GM12878 (cell line): ENCODE results near the gene IARS2. TPM values are rescaled to one million over a fixed set of nuclear protein-coding genes. Genes with fewer than 3 reads are reported as not detected.
A peak's percentile ranks its signal among the peaks of the same experiment; 100 is the strongest.

Source experiments
- BCL3 ChIP-seq: IDR thresholded peaks from 2 replicates; pipeline ENCODE4 v1.6.1; 2011; ENCODE audit warnings: borderline replicate concordance, low read depth, mild to moderate bottlenecking, moderate library complexity, low read length; ENCODE audit not compliant: insufficient read depth, poor library complexity, severe bottlenecking
- EGR1 ChIP-seq, 2 experiments: IDR thresholded peaks; 1 replicate in 1 of 2; 2 replicates in 1 of 2; pipeline ENCODE4 v1.6.1; 2011 to 2012; ENCODE audit warnings: low read depth in 2 of 2, low read length in 2 of 2, borderline replicate concordance in 1 of 2, mild to moderate bottlenecking in 1 of 2, moderate library complexity in 1 of 2
- IKZF1 ChIP-seq: fragments of 450-650 bp; conservative IDR thresholded peaks from 2 replicates; pipeline ENCODE4 v1.6.1; 2017; ENCODE audit warnings: antibody characterized with exemption, mild to moderate bottlenecking
- MTA3 ChIP-seq: IDR thresholded peaks from 2 replicates; pipeline ENCODE4 v1.6.1; 2012; ENCODE audit warnings: low read length, inconsistent platforms, borderline replicate concordance
- MXI1 ChIP-seq: fragments of 150-350 bp; IDR thresholded peaks from 2 replicates; pipeline ENCODE4 v1.6.1; 2011; ENCODE audit warnings: low read depth, mild to moderate bottlenecking, inconsistent platforms, low read length, improper control_type of control experiment
- POLR2AphosphoS2 ChIP-seq: IDR thresholded peaks from 2 replicates; pipeline ENCODE4 v1.6.1; 2011; ENCODE audit warnings: low read depth, mild to moderate bottlenecking, low read length, improper control_type of control experiment, moderate library complexity
- REST ChIP-seq: IDR thresholded peaks from 2 replicates; pipeline ENCODE4 v1.6.1; 2012; ENCODE audit warnings: mild to moderate bottlenecking, low read depth, low read length
- SMARCA5 ChIP-seq: fragments of 450-650 bp; IDR thresholded peaks from 2 replicates; pipeline ENCODE4 v1.6.1; 2017; ENCODE audit warnings: mild to moderate bottlenecking
- TAF1 ChIP-seq: IDR thresholded peaks from 2 replicates; pipeline ENCODE4 v1.6.1; 2011; ENCODE audit warnings: mild to moderate bottlenecking, low read depth, low read length, borderline replicate concordance
- ZBTB11 ChIP-seq: fragments of 450-650 bp; formaldehyde crosslinking; IDR thresholded peaks from 2 replicates; pipeline ENCODE4 v1.5.0; 2022; ENCODE audit warnings: mild to moderate bottlenecking, missing genetic modification characterization
- microRNA counts: library from miRNA; unstranded; fragments of <30 nt; microRNA quantifications from one replicate; lab custom pipeline; 2016
- microRNA-seq: library from miRNA; unstranded; fragments of <30 nt; microRNA quantifications from one replicate; pipeline ENCODE4, GENCODE V29; 2018
- polyA plus RNA-seq, 11 experiments: library from polyadenylated mRNA; depleted of rRNA in 4 of 11; unstranded in 6 of 11; stranded (reverse) in 5 of 11; fragments of >200 nt; fragmentation: Nextera tagmentation in 4 of 11; fragmentation: Illumina TruSeq in 1 of 11; extraction: Ambion mirVana in 4 of 11; extraction: Trizol in 1 of 11; gene quantifications; 1 replicate in 1 of 11; 2 replicates in 10 of 11; pipeline versions ENCODE4 v1.2.1 to v1.2.3, GENCODE V29; 2011 to 2016; ENCODE audit warnings: inconsistent platforms in 2 of 11, missing spikeins in 2 of 11, low read depth in 1 of 11
- small RNA-seq: library from RNA; depleted of rRNA; stranded (forward); fragments of <200 nt; gene quantifications from one replicate; pipeline ENCODE3, GENCODE V24; 2014
- total RNA-seq, 4 experiments: library from RNA; depleted of rRNA in 3 of 4; stranded (reverse); fragments of >200 nt in 3 of 4; fragmentation: Illumina TruSeq in 1 of 4; extraction: Trizol in 1 of 4; gene quantifications; 2 replicates each; pipeline versions ENCODE4 v1.2.1 to v1.2.3, GENCODE V29; 2013 to 2021

Gene IARS2
- total and polyA plus RNA-seq, 10 of the 15 experiments (the other 5 are each of a cell fraction or from before 2014, with no cell fraction given), result 23.7 to 100 (median 66.8) TPM

GRCh38 chr1:220195701-220196100 is 101.8 kb downstream of the IARS2 start (continued):
- no peak for TF ChIP-seq ZBTB11
- TF ChIP-seq BCL3, result no peak
- TF ChIP-seq SMARCA5, result no peak
- no peak for TF ChIP-seq IKZF1
- no peak for TF ChIP-seq REST
- no peak for TF ChIP-seq TAF1
- TF ChIP-seq POLR2AphosphoS2, result no peak
- no peak for TF ChIP-seq MXI1
- no peak for TF ChIP-seq MTA3
- no peak for TF ChIP-seq EGR1 (IDR thresholded peaks at IDR 0.05; ENCODE audit: borderline replicate concordance in 1 of 2, low read depth in 2 of 2, low read length in 2 of 2)

MicroRNAs within 50 kb of the gene (microRNA counts, 767-probe panel; counts per million panel counts)
- microRNA hsa-miR-194-5p (lab: Ali Mortazavi, UCI) (2,083 counts per million, percentile 77 among the panel's probes with 10 or more counts), microRNA hsa-miR-215 (lab: Ali Mortazavi, UCI) (977 counts per million, percentile 26 among the panel's probes with 10 or more counts)

Small RNA genes within 50 kb of the gene (microRNA-seq; reads per million reads assigned to microRNA genes)
- gene MIR194-1 (0.94 reads per million), gene MIR215 (3.8 reads per million, percentile 22 among the genes with 10 or more reads in this experiment)

Small RNA genes within 50 kb of the gene (small RNA-seq; reads per million reads assigned to genes)
- gene MIR194-1 (1.4 reads per million, percentile 45 among the genes with 10 or more reads in this experiment), gene MIR215 (11.2 reads per million, percentile 96 among the genes with 10 or more reads in this experiment)

Other genes starting within 250 kb of the IARS2 start
- not detected in 2 replicates for gene SLC30A10, start 165.6 kb upstream of the IARS2 start, total RNA-seq (2014; rRNA removed)
- gene SLC30A10, start 165.6 kb upstream of the IARS2 start, total RNA-seq (2014; rRNA removed; fragmentation: Illumina TruSeq; extraction: Trizol), result not detected in 2 replicates
- gene SLC30A10, start 165.6 kb upstream of the IARS2 start, total RNA-seq (2021), result not detected in 2 replicates
- gene SLC30A10, start 165.6 kb upstream of the IARS2 start, polyA plus RNA-seq (2011; rRNA removed), result not detected in 2 replicates
- not detected in 2 replicates for gene SLC30A10, start 165.6 kb upstream of the IARS2 start, polyA plus RNA-seq (2014; fragmentation: Illumina TruSeq; extraction: Trizol)
- gene SLC30A10, start 165.6 kb upstream of the IARS2 start, polyA plus RNA-seq (2014; fragmentation: Nextera tagmentation; extraction: Ambion mirVana), result not detected
- not detected in 2 replicates for gene SLC30A10, start 165.6 kb upstream of the IARS2 start, polyA plus RNA-seq (2014; rRNA removed)
- not detected for gene SLC30A10, start 165.6 kb upstream of the IARS2 start, polyA plus RNA-seq (2016; fragmentation: Nextera tagmentation; extraction: Ambion mirVana)
- gene EPRS1, start 47.6 kb upstream of the IARS2 start, total RNA-seq (2014; rRNA removed), result 130 and 136 TPM in 2 replicates
- gene EPRS1, start 47.6 kb upstream of the IARS2 start, total RNA-seq (2014; rRNA removed; fragmentation: Illumina TruSeq; extraction: Trizol), result 154 and 175 TPM in 2 replicates
- 124 and 126 TPM in 2 replicates for gene EPRS1, start 47.6 kb upstream of the IARS2 start, total RNA-seq (2021)
- 126 and 127 TPM in 2 replicates for gene EPRS1, start 47.6 kb upstream of the IARS2 start, polyA plus RNA-seq (2011; rRNA removed)
- gene EPRS1, start 47.6 kb upstream of the IARS2 start, polyA plus RNA-seq (2014; fragmentation: Illumina TruSeq; extraction: Trizol), result 123 TPM in 2 replicates
- gene EPRS1, start 47.6 kb upstream of the IARS2 start, polyA plus RNA-seq (2014; fragmentation: Nextera tagmentation; extraction: Ambion mirVana), result 100 to 1,000 TPM in 1 of 2 experiments, 10 to 100 TPM in 1; 94.6 to 104 TPM
- 68.2 and 69.4 TPM in 2 replicates for gene EPRS1, start 47.6 kb upstream of the IARS2 start, polyA plus RNA-seq (2014; rRNA removed)
- 100 to 1,000 TPM; 110 to 114 TPM for gene EPRS1, start 47.6 kb upstream of the IARS2 start, polyA plus RNA-seq (2016; fragmentation: Nextera tagmentation; extraction: Ambion mirVana)
- 35.5 and 42.4 TPM in 2 replicates for gene BPNT1, start 4.3 kb upstream of the IARS2 start, total RNA-seq (2014; rRNA removed)
- 43.1 and 43.5 TPM in 2 replicates for gene BPNT1, start 4.3 kb upstream of the IARS2 start, total RNA-seq (2014; rRNA removed; fragmentation: Illumina TruSeq; extraction: Trizol)
- gene BPNT1, start 4.3 kb upstream of the IARS2 start, total RNA-seq (2021), result 40.6 and 41.7 TPM in 2 replicates
- gene BPNT1, start 4.3 kb upstream of the IARS2 start, polyA plus RNA-seq (2011; rRNA removed), result 59.2 and 68.8 TPM in 2 replicates
- gene BPNT1, start 4.3 kb upstream of the IARS2 start, polyA plus RNA-seq (2014; fragmentation: Illumina TruSeq; extraction: Trizol), result 62.1 and 82.8 TPM in 2 replicates
- 10 to 100 TPM; 55.9 to 78.4 TPM for gene BPNT1, start 4.3 kb upstream of the IARS2 start, polyA plus RNA-seq (2014; fragmentation: Nextera tagmentation; extraction: Ambion mirVana)
- 38.9 and 47.8 TPM in 2 replicates for gene BPNT1, start 4.3 kb upstream of the IARS2 start, polyA plus RNA-seq (2014; rRNA removed)
- 10 to 100 TPM; 36.1 to 37.4 TPM for gene BPNT1, start 4.3 kb upstream of the IARS2 start, polyA plus RNA-seq (2016; fragmentation: Nextera tagmentation; extraction: Ambion mirVana)
- gene RAB3GAP2, start 178.3 kb downstream of the IARS2 start, total RNA-seq (2014; rRNA removed), result 27.7 and 30.9 TPM in 2 replicates
- gene RAB3GAP2, start 178.3 kb downstream of the IARS2 start, total RNA-seq (2014; rRNA removed; fragmentation: Illumina TruSeq; extraction: Trizol), result 33.9 and 38.1 TPM in 2 replicates
- 44.2 and 51.1 TPM in 2 replicates for gene RAB3GAP2, start 178.3 kb downstream of the IARS2 start, total RNA-seq (2021)
- 43.5 and 52.0 TPM in 2 replicates for gene RAB3GAP2, start 178.3 kb downstream of the IARS2 start, polyA plus RNA-seq (2011; rRNA removed)
- 30.7 and 36.4 TPM in 2 replicates for gene RAB3GAP2, start 178.3 kb downstream of the IARS2 start, polyA plus RNA-seq (2014; fragmentation: Illumina TruSeq; extraction: Trizol)
- 10 to 100 TPM; 11.9 to 15.6 TPM for gene RAB3GAP2, start 178.3 kb downstream of the IARS2 start, polyA plus RNA-seq (2014; fragmentation: Nextera tagmentation; extraction: Ambion mirVana)
- gene RAB3GAP2, start 178.3 kb downstream of the IARS2 start, polyA plus RNA-seq (2014; rRNA removed), result 16.8 and 19.1 TPM in 2 replicates
- gene RAB3GAP2, start 178.3 kb downstream of the IARS2 start, polyA plus RNA-seq (2016; fragmentation: Nextera tagmentation; extraction: Ambion mirVana), result 10 to 100 TPM; 20.7 to 21.2 TPM